ENCODE measurements around the gene HMCN1. TPM values are rescaled to one million over a fixed set of nuclear protein-coding genes. Genes with fewer than 3 reads are reported as not detected.

The HMCN1 gene
- total RNA-seq, 2 donors from 2014 or later = 6.5 to 7.4 TPM

DNA sequence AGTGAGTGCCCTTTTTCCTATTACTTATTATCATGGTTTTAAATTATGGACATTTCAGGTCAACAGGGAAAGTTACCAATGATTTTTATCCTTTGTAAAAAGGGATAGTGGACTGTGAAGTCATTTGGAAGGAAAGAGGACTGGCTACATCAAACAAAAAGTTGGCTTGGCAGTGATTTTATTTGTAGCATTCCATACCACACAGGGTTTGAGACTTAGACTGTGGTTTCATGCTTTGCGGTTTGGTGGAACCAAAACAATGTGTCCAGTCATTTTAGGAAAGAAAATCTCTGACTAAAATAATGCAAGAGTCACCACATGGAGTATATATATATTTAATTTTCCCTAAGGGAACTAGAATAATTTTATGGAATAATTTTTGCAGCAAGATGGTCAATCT is 239.5 kb downstream of the HMCN1 start:
- Histone ChIP-seq H3K4me3 (ENCODE audit: low read length) (no peak overlapping the region), H3K27ac (ENCODE audit: low read depth, low read length) (no peak overlapping the region), H3K4me1 (ENCODE audit: control insufficient read depth, insufficient read depth, low read length) (no peaks in the 10 kb centered on the region), H3K9me3 (ENCODE audit: control insufficient read depth, low read length) (no peaks in the 10 kb centered on the region), H3K36me3 (ENCODE audit: control insufficient read depth, insufficient read depth, low read length) (no peaks in the 10 kb centered on the region), H3K9ac (ENCODE audit: extremely low read depth, low read length, poor library complexity, severe bottlenecking) (no peak overlapping the region), H3K27me3 (ENCODE audit: control insufficient read depth, insufficient read depth, low read length, poor library complexity, severe bottlenecking) (no peaks in the 10 kb centered on the region)
- no peak for DNase-seq
- H3K27ac Mint-ChIP-seq = no peak overlapping the region
- H3K9me3 Mint-ChIP-seq = no peaks in the 10 kb centered on the region
- H3K4me3 Mint-ChIP-seq = no peak overlapping the region
- H3K4me1 Mint-ChIP-seq = no peaks in the 10 kb centered on the region
- no peaks in the 10 kb centered on the region for H3K27me3 Mint-ChIP-seq (ENCODE audit: insufficient read depth)
- WGBS, 2 experiments (ENCODE audit: insufficient coverage in 1 of 2, insufficient read length in 1 of 2) = 100% methylated on average over 1 of the region's 1 CpG; no CpG with 5 or more reads in 1 of the 2 experiments
- TF ChIP-seq, protein P1, sequence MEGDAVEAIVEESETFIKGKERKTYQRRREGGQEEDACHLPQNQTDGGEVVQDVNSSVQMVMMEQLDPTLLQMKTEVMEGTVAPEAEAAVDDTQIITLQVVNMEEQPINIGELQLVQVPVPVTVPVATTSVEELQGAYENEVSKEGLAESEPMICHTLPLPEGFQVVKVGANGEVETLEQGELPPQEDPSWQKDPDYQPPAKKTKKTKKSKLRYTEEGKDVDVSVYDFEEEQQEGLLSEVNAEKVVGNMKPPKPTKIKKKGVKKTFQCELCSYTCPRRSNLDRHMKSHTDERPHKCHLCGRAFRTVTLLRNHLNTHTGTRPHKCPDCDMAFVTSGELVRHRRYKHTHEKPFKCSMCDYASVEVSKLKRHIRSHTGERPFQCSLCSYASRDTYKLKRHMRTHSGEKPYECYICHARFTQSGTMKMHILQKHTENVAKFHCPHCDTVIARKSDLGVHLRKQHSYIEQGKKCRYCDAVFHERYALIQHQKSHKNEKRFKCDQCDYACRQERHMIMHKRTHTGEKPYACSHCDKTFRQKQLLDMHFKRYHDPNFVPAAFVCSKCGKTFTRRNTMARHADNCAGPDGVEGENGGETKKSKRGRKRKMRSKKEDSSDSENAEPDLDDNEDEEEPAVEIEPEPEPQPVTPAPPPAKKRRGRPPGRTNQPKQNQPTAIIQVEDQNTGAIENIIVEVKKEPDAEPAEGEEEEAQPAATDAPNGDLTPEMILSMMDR (conservative IDR thresholded peaks at IDR 0.05) = no peak
- H3K36me3 Mint-ChIP-seq (ENCODE audit: low read depth) = no peaks in the 10 kb centered on the region

DNA sequence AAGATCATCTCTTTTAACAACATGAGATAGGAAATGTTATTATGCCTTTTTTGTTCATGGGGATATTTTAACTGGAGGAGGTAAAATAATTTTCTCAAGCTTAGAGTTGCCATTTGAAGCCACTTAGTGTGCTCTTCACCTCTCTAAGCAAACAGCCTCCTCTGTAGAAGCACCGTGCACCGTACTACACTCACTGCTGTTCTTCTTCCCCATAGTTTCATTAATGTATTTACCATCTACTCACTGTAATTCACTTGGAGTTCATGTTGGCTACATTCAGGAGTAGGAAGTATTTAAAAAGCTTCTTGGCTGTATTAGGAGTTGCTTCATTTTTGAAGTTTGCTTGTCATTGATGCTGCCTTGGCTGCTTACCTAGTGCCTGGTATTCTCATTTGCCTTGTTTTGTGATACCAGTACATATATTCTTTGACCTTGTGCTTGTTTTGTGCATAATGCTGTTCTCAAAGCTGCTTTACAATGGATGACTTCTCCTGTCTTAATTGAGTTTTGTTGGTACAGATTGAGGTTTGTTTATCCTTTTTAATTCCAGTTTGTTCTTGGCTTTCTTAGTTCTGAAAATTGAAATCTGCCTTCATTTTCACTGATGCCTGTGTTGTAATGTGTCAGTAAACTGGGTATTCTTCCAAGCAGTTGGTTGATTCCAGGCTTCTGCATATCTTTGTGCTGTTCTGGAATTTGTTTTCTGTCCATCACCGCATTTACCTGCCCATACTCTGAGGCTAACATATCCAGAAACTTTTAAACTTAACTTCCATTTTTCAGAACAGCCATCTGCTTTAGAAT is 240.4 kb downstream of the HMCN1 start:
- Histone ChIP-seq H3K27ac (ENCODE audit: low read depth, low read length) (no peak overlapping the region), H3K4me3 (ENCODE audit: low read length) (no peak overlapping the region), H3K9ac (ENCODE audit: extremely low read depth, low read length, poor library complexity, severe bottlenecking) (no peak overlapping the region), H3K36me3 (ENCODE audit: control insufficient read depth, insufficient read depth, low read length) (no peaks in the 10 kb centered on the region), H3K9me3 (ENCODE audit: control insufficient read depth, low read length) (no peaks in the 10 kb centered on the region), H3K4me1 (ENCODE audit: control insufficient read depth, insufficient read depth, low read length) (no peaks in the 10 kb centered on the region), H3K27me3 (ENCODE audit: control insufficient read depth, insufficient read depth, low read length, poor library complexity, severe bottlenecking) (no peaks in the 10 kb centered on the region)
- Mint-ChIP-seq H3K9me3 (no peaks in the 10 kb centered on the region), H3K4me1 (no peaks in the 10 kb centered on the region), H3K36me3 (ENCODE audit: low read depth) (no peaks in the 10 kb centered on the region), H3K27me3 (ENCODE audit: insufficient read depth) (no peaks in the 10 kb centered on the region), H3K4me3 (no peak overlapping the region), H3K27ac (no peak overlapping the region)
- WGBS, 2 experiments (ENCODE audit: insufficient coverage in 1 of 2, insufficient read length in 1 of 2) = 87 to 89% methylated on average over 3 of the region's 3 CpGs
- TF ChIP-seq, protein P1 (conservative IDR thresholded peaks at IDR 0.05) = no peak
- DNase-seq = no peak

DNA sequence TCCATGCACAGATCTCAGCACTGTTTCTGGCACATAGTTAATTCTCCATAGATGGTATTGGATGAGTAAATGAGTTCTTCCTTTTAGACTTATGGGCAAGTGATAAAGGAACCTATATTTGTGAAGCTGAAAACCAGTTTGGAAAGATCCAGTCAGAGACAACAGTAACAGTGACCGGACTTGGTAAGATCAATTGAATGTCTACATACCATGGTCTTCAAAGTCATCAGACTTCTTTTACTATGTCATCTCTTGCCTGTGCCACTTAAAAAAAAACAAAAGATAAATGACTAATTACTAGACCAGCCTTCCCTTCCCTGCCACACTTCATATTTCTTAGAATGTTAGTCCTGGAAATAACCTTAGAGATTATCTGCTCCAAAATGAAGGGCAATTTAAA is 246.7 kb downstream of the HMCN1 start:
- TF ChIP-seq, protein P1 (conservative IDR thresholded peaks at IDR 0.05) = no peak
- Mint-ChIP-seq H3K27me3 (ENCODE audit: insufficient read depth) (no peaks in the 10 kb centered on the region), H3K4me1 (no peaks in the 10 kb centered on the region), H3K9me3 (no peaks in the 10 kb centered on the region), H3K27ac (no peak overlapping the region), H3K36me3 (ENCODE audit: low read depth) (no peaks in the 10 kb centered on the region), H3K4me3 (no peak overlapping the region)
- Histone ChIP-seq H3K36me3 (ENCODE audit: control insufficient read depth, insufficient read depth, low read length) (no peaks in the 10 kb centered on the region), H3K27ac (ENCODE audit: low read depth, low read length) (no peak overlapping the region), H3K4me1 (ENCODE audit: control insufficient read depth, insufficient read depth, low read length) (no peaks in the 10 kb centered on the region), H3K9me3 (ENCODE audit: control insufficient read depth, low read length) (no peaks in the 10 kb centered on the region), H3K27me3 (ENCODE audit: control insufficient read depth, insufficient read depth, low read length, poor library complexity, severe bottlenecking) (no peaks in the 10 kb centered on the region), H3K9ac (ENCODE audit: extremely low read depth, low read length, poor library complexity, severe bottlenecking) (no peak overlapping the region), H3K4me3 (ENCODE audit: low read length) (no peak overlapping the region)
- DNase-seq = no peak
- 95 to 100% methylated on average over 1 of the region's 1 CpG for WGBS, 2 experiments (ENCODE audit: insufficient coverage in 1 of 2, insufficient read length in 1 of 2)

Data from endodermal cell (in vitro differentiated cells).